ENCODE data around the gene RBPJ.

RBPJ gene

DNA sequence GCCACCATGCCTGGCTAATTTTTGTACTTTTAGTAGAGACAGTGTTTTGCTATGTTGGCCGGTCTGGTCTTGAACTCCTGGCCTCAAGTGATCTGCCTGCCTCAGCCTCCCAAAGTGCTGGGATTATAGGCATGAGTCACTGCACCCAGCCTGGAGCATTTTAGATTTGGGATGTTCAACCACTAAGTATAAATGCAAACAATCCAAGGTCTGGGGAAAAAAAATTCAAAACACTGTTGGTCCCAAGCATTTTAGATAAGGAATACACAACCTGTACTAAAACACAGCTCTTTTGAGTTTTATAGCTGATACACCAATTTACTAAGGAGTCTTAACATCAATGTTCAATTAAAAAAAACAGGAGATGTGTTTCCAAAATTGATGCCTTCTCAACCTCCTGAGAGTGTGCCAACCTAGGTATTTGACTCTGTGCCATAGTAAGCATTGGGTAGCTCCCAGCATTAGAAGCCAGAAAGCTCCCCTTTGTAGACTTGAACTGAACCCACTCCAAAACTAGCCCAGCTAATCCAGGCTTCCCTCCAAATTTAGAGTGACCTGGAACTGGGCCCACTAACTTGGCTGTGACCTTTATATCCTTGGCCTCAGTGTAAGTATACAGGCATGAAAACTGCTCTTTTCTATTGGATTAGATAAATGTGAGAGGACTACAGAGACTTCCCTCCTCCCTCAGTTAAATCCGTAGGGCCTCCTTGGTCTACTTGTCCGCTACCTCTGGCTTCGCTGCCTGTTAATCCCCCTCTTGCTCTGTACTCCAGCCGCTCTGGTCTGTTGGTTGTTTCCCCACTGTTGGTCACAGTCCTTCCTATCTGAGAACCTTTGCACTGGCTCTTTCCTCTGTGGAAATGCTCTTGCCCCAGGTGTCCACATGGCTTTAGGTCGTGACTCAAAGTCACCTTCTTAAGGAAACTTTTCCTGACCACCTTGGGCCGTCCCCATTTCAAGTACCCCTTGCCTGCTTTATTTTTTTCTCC is 91.9 kb downstream of the RBPJ start:
- no peak overlapping the region for H3K27ac ChIP-seq
- TF ChIP-seq ZFX (IDR thresholded peaks at IDR 0.05; ENCODE audit: borderline replicate concordance) = no peak
- TF ChIP-seq, protein P1, sequence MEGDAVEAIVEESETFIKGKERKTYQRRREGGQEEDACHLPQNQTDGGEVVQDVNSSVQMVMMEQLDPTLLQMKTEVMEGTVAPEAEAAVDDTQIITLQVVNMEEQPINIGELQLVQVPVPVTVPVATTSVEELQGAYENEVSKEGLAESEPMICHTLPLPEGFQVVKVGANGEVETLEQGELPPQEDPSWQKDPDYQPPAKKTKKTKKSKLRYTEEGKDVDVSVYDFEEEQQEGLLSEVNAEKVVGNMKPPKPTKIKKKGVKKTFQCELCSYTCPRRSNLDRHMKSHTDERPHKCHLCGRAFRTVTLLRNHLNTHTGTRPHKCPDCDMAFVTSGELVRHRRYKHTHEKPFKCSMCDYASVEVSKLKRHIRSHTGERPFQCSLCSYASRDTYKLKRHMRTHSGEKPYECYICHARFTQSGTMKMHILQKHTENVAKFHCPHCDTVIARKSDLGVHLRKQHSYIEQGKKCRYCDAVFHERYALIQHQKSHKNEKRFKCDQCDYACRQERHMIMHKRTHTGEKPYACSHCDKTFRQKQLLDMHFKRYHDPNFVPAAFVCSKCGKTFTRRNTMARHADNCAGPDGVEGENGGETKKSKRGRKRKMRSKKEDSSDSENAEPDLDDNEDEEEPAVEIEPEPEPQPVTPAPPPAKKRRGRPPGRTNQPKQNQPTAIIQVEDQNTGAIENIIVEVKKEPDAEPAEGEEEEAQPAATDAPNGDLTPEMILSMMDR (IDR thresholded peaks at IDR 0.05) = no peak

DNA sequence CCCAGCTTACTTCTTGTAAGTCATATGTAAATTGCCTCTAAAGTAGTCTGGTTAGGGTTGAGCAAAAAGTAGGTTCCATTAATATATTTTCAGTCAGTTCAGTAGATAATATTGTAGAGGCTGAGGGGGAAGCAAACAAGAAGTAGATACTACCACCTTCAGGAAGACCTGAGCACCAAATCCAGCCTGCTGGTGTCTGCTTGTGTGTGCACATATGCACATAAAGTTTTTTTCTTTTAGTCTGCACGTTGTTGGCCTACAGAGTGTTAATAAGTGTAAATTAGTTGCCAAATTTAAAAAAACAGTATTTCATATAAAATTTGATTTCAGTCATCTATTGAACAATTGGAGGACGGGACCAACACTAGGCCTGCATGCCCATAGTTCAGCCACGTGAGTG is 92.8 kb downstream of the RBPJ start:
- no peak for TF ChIP-seq ZFX (IDR thresholded peaks at IDR 0.05; ENCODE audit: borderline replicate concordance)
- TF ChIP-seq, protein P1 (IDR thresholded peaks at IDR 0.05) = no peak

DNA sequence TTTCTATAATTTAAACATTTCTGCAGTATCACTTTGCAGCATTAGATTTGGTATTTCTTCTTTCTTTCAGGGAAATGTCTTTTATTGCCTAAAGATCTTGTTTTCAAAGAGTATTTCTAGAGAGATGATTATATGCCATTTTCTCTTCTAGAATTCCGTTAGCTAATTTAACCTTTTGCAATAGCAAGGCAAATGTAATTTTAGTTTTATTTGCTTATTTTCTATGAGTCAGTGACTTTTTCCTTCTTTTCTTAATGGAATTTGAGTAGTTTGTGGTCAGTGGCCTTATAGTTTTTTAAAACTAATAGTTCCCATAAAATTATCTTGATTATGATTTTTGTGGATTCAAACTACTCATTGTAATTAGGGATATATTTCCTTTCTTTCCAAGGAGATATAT is 97.3 kb downstream of the RBPJ start:
- H3K27ac ChIP-seq = no peak overlapping the region
- no peak for TF ChIP-seq ZFX (IDR thresholded peaks at IDR 0.05; ENCODE audit: borderline replicate concordance)
- TF ChIP-seq, protein P1 (IDR thresholded peaks at IDR 0.05) = no peak

More for the DNA sequence above, 92.8 kb downstream of the RBPJ start:
- H3K27ac ChIP-seq = no peak overlapping the region

DNA sequence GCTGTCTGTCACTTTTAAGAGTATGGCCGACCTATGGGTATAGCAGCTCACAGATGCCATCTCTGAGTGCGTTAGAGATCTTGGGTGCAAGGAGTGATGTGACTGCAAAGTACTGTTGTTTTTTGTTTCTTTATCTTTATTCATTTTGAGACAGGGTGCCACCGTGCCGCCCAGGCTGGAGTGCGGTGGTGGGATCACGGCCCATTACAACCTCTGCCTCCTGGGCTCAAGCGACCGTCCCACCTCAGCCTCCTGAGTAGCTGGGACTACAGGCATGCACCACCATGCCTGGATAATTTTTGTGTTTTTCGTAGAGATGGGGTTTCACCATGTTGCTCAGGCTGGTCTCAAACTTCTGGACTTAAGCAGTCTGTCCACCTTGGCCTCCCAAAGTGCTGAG is 98.0 kb downstream of the RBPJ start:
- no peak overlapping the region for H3K27ac ChIP-seq
- no peak for TF ChIP-seq ZFX (IDR thresholded peaks at IDR 0.05; ENCODE audit: borderline replicate concordance)
- TF ChIP-seq, protein P1 (IDR thresholded peaks at IDR 0.05) = no peak

DNA sequence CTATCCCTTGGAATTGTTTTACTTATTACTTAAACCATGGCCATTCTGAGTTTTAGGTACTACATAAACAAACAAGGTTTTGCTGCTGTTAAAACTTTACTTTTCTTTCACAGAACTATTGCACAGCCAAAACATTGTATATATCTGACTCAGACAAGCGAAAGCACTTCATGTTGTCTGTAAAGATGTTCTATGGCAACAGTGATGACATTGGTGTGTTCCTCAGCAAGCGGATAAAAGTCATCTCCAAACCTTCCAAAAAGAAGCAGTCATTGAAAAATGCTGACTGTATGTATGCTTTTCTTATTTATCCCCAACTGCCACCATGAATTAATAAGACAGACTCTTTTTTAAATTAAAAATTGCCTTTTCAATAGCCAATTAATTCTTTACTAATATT is 99.6 kb downstream of the RBPJ start:
- H3K27ac ChIP-seq = no peak overlapping the region
- TF ChIP-seq, protein P1 (IDR thresholded peaks at IDR 0.05) = no peak
- TF ChIP-seq ZFX (IDR thresholded peaks at IDR 0.05; ENCODE audit: borderline replicate concordance) = no peak

DNA sequence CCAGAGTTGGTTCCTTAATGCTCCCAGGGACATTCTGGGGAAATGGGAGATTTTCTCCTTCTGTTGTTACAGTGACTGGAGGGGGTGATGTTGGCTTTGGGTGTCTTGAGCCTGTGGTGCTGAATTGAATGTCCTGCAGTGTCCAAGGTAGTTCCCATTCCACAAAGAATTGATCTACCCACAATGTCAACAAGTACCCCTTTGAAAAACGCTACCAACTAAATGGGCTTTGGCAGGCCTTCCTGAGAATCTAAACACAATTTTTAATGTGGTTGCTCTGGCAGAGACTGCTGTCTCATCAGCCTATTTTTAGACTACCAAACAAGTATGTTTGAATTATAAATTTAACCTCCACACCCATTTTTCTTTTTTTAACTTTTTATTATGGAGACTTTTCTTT is 100.1 kb downstream of the RBPJ start:
- no peak for TF ChIP-seq ZFX (IDR thresholded peaks at IDR 0.05; ENCODE audit: borderline replicate concordance)
- TF ChIP-seq, protein P1 (IDR thresholded peaks at IDR 0.05) = no peak
- no peak overlapping the region for H3K27ac ChIP-seq

DNA sequence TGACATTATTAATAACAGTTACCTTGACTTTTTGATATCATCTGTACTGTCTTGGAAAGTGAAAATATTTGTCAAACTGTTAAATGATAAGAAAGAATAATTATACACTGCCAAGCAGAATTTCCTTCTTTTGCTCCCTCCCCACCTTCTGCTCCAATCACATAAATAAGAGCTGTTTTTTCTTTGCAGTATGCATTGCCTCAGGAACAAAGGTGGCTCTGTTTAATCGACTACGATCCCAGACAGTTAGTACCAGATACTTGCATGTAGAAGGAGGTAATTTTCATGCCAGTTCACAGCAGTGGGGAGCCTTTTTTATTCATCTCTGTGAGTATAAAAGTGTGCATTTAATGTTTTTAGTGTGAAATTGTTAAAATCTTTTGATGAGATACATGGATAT is 103.3 kb downstream of the RBPJ start:
- TF ChIP-seq, protein P1 (IDR thresholded peaks at IDR 0.05) = no peak
- TF ChIP-seq ZFX (IDR thresholded peaks at IDR 0.05; ENCODE audit: borderline replicate concordance) = no peak
- H3K27ac ChIP-seq = no peak overlapping the region
